Right cardiac atrium (tissue), 5 donors: ENCODE data around the gene GNAT2. TPM values are rescaled to one million over a fixed set of nuclear protein-coding genes. Genes with fewer than 3 reads are reported as not detected.

Experiments used
- ATAC-seq, 2 donors: fragments of 200-7000 bp; cut with Tn5 transposase; one replicate each; pipeline versions ENCODE4 v1.8.0 to v1.9.1; 2020; ENCODE audit warnings: moderate library complexity in 2 of 2, mild to moderate bottlenecking in 1 of 2
- DNase-seq, 3 donors: peaks; one replicate each; pipeline ENCODE4 v3.0.0-alpha.2; 2020
- H3K27ac ChIP-seq: one replicate; pipeline ENCODE4 v1.5.1; 2013; ENCODE audit warnings: mild to moderate bottlenecking, low read length, control low read depth, moderate library complexity
- H3K27me3 ChIP-seq: one replicate; pipeline ENCODE4 v1.6.1; 2013; ENCODE audit not compliant: control insufficient read depth, insufficient read depth
- H3K4me1 ChIP-seq: one replicate; pipeline ENCODE4 v1.6.1; 2013; ENCODE audit warnings: low read length; ENCODE audit not compliant: control insufficient read depth, insufficient read depth
- H3K4me3 ChIP-seq: one replicate; pipeline ENCODE4 v1.5.1; 2013; ENCODE audit warnings: low read length, control low read depth
- H3K9me3 ChIP-seq: one replicate; pipeline ENCODE4 v1.6.1; 2013; ENCODE audit warnings: low read length; ENCODE audit not compliant: control insufficient read depth
- WGBS: extraction: QIAGEN DNeasy Blood & Tissue Kit; methylation state at CpG from one replicate; pipeline ENCODE4 v1.1.7; 2013; 5-methylcytosine and 5-hydroxymethylcytosine counted together
- intact Hi-C, 4 donors: fragments of 100-400 bp; cut with DNase I; formaldehyde crosslinking; loops; one replicate each; pipeline versions ENCODE4 v1.11.0 to v1.14.0; 2022 to 2023
- polyA plus RNA-seq: library from polyadenylated mRNA; stranded (reverse); fragments of 200-250 nt; gene quantifications from one replicate; pipeline ENCODE4 v1.2.3, GENCODE V29; 2013
- total RNA-seq, 4 donors: library from RNA; stranded (reverse); fragmentation: NEBNext Ultra II Directional; extraction: Animal tissue kit (Norgen Biotek cat#: 25700); gene quantifications; one replicate each; pipeline ENCODE4 v1.2.1, GENCODE V29; 2021
- donor health status: healthy with polysubstance abuse.
- donor health status: DM: no; HTN: yes; CAD: no.
- donor health status: DM: no; HTN: no; CAD: no.
- donor health status: DM: no; HTN: yes; CAD: no; lungs with severe emphysema.
- donor health status: DM: yes; HTN: yes; CAD: no.

Gene GNAT2
- total and polyA plus RNA-seq, 5 donors, result not detected

GRCh38 chr1:109573785-109574184 is 45.6 kb downstream of the GNAT2 start:
- 60% methylated on average over 2 of the region's 2 CpGs for WGBS
- Histone ChIP-seq H3K27me3 (no peaks in the 10 kb centered on the region), H3K4me1 (peaks cover 2% of the 10 kb centered on the region), H3K27ac (no peak overlapping the region), H3K4me3 (no peak overlapping the region), H3K9me3 (no peaks in the 10 kb centered on the region)
- ATAC-seq (no peak), DNase-seq (no peak)
- intact Hi-C loops, result no loop called here

GRCh38 chr1:109570414-109570813 is 49.0 kb downstream of the GNAT2 start:
- Histone ChIP-seq H3K4me1 (peaks cover 5% of the 10 kb centered on the region), H3K4me3 (no peak overlapping the region), H3K27ac (peak overlapping the region; percentile 6), H3K9me3 (no peaks in the 10 kb centered on the region), H3K27me3 (no peaks in the 10 kb centered on the region)
- WGBS, result 38% methylated on average over 3 of the region's 3 CpGs
- intact Hi-C loops, result no loop called here
- peak; percentile 47 to 61 for ATAC-seq
- no peak for DNase-seq

- 58% methylated on average over 1 of the region's 1 CpG for WGBS
- DNase-seq, result no peak
- intact Hi-C loops, result no loop called here
- no peak for ATAC-seq
- Histone ChIP-seq H3K4me1 (peaks cover 7% of the 10 kb centered on the region), H3K27ac (no peak overlapping the region), H3K4me3 (no peak overlapping the region), H3K9me3 (no peaks in the 10 kb centered on the region), H3K27me3 (no peaks in the 10 kb centered on the region)
These were observed 50.1 kb downstream of the GNAT2 start for GRCh38 chr1:109569323-109569722.

- Histone ChIP-seq H3K9me3 (no peaks in the 10 kb centered on the region), H3K27ac (no peak overlapping the region), H3K27me3 (no peaks in the 10 kb centered on the region), H3K4me1 (peaks cover 7% of the 10 kb centered on the region), H3K4me3 (no peak overlapping the region)
- DNase-seq (no peak), ATAC-seq (no peak)
- intact Hi-C loops, result no loop called here
- 94% methylated on average over 4 of the region's 4 CpGs for WGBS
These were observed 51.3 kb downstream of the GNAT2 start for GRCh38 chr1:109567877-109568672.

- H3K27me3 ChIP-seq, result no peaks in the 10 kb centered on the region
- peaks cover 7% of the 10 kb centered on the region for H3K4me1 ChIP-seq
- DNase-seq (no peak), ATAC-seq (no peak)
- WGBS, result 47% methylated on average over 1 of the region's 1 CpG
- H3K4me3 ChIP-seq, result no peak overlapping the region
- intact Hi-C loops, result no loop called here
- H3K9me3 ChIP-seq, result no peaks in the 10 kb centered on the region
- H3K27ac ChIP-seq, result no peak overlapping the region
These were observed 52.4 kb downstream of the GNAT2 start for GRCh38 chr1:109566982-109567381.

- no peaks in the 10 kb centered on the region for H3K9me3 ChIP-seq
- intact Hi-C loops, result no loop called here
- DNase-seq, result no peak
- H3K27me3 ChIP-seq, result no peaks in the 10 kb centered on the region
- no peak overlapping the region for H3K4me3 ChIP-seq
- WGBS, result 65% methylated on average over 3 of the region's 3 CpGs
- H3K4me1 ChIP-seq, result peaks cover 9% of the 10 kb centered on the region
- ATAC-seq, result peak; percentile 53 to 60
- H3K27ac ChIP-seq, result no peak overlapping the region
These were observed 54.2 kb downstream of the GNAT2 start for GRCh38 chr1:109565241-109565640.

- intact Hi-C loops, result no loop called here
- H3K4me3 ChIP-seq, result no peak overlapping the region
- H3K9me3 ChIP-seq, result no peaks in the 10 kb centered on the region
- WGBS, result 83% methylated on average over 7 of the region's 7 CpGs
- H3K27me3 ChIP-seq, result no peaks in the 10 kb centered on the region
- ATAC-seq (no peak), DNase-seq (no peak)
- no peak overlapping the region for H3K27ac ChIP-seq
- peaks cover 9% of the 10 kb centered on the region for H3K4me1 ChIP-seq
These were observed 55.1 kb downstream of the GNAT2 start for GRCh38 chr1:109564194-109564878.

GRCh38 chr1:109559995-109560394 is 59.4 kb downstream of the GNAT2 start:
- no peaks in the 10 kb centered on the region for H3K27me3 ChIP-seq
- DNase-seq (no peak), ATAC-seq (no peak)
- peaks cover 7% of the 10 kb centered on the region for H3K4me1 ChIP-seq
- no peaks in the 10 kb centered on the region for H3K9me3 ChIP-seq
- H3K27ac ChIP-seq, result no peak overlapping the region
- intact Hi-C loops, result no loop called here
- H3K4me3 ChIP-seq, result no peak overlapping the region

GRCh38 chr1:109557520-109557919 is 61.9 kb downstream of the GNAT2 start:
- DNase-seq, result no peak
- Histone ChIP-seq H3K4me1 (peaks cover 4% of the 10 kb centered on the region), H3K27ac (no peak overlapping the region), H3K27me3 (no peaks in the 10 kb centered on the region), H3K9me3 (no peaks in the 10 kb centered on the region), H3K4me3 (no peak overlapping the region)
- 89% methylated on average over 5 of the region's 5 CpGs for WGBS
- intact Hi-C loops, result no loop called here
- no peak for ATAC-seq

GRCh38 chr1:109556563-109556962 is 62.9 kb downstream of the GNAT2 start:
- DNase-seq (no peak), ATAC-seq (no peak)
- 96% methylated on average over 2 of the region's 2 CpGs for WGBS
- intact Hi-C loops, result no loop called here
- Histone ChIP-seq H3K27ac (no peak overlapping the region), H3K4me1 (peaks cover 4% of the 10 kb centered on the region), H3K4me3 (no peak overlapping the region), H3K27me3 (no peaks in the 10 kb centered on the region), H3K9me3 (no peaks in the 10 kb centered on the region)
